ENCODE results near the gene NCAPD3. TPM values are rescaled to one million over a fixed set of nuclear protein-coding genes. Genes with fewer than 3 reads are reported as not detected.

Gene NCAPD3
- total and polyA plus RNA-seq, 9 of the 15 experiments (the other 6 are each of a cell fraction or from before 2014, with no cell fraction given) = 23.6 to 80.6 (median 58.6) TPM

DNA sequence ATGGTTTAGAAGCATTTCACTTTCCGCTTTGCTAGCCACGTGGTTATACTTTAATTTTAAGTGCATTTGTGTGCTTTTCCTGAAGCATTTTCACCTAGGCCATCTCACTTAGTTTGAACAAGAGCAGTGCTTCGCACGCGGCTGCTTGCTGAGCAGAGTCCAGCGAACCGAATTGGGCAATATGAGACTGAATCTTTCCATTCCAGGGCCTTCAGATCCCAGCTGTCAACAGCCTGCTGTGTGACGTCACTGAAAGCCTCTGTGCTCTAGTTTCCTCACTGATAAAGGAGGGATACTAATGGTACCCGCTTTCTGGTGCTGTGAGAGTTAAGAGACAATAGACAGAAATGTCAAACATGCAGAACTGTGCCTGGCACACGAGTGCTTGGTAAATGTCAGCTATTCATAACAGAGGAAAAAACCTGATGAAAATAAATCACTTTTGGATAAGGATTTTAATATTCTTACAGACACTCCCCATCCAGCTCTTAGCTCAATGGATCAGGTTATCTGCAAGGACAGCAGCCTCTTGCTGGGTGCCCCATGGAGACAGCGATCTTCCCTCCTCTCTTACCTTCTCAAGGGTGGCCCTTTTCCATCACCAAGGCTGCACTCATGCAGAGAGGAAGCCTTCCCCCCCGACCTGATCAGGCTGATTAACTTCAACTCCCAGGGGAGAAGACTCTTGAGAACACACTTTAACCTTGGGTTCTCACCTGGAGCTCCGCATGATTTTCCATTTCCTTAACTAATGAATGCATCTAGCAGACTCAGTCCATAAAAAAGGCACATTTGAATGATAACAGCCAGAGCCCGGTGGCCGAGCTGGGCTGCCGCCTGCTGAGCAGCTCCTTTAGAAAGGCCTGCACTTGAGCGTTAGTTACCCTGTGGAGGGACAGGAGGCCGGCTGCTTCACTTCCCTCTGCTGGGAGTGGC, 48.9 kb upstream of the NCAPD3 start (continued):
- TF ChIP-seq THRAP3 (IDR thresholded peaks at IDR 0.05; ENCODE audit: borderline replicate concordance) = no peak
- no peak for TF ChIP-seq ZNF232 (CRISPR knock-in tag; IDR thresholded peaks at IDR 0.05)
- TF ChIP-seq PBX2 (CRISPR knock-in tag; IDR thresholded peaks at IDR 0.05; ENCODE audit: low read depth) = no peak
- TF ChIP-seq PBX2 (tag; conservative IDR thresholded peaks at IDR 0.05; ENCODE audit: low read depth) = 0 out of 2 replicates have a peak, but pooled peaks have one; percentile 29
- TF ChIP-seq ATF7 (IDR thresholded peaks at IDR 0.05) = peak; percentile 79; the same call in 1 of the 2 replicates
- no peak for TF ChIP-seq EZH2 (IDR thresholded peaks at IDR 0.05; ENCODE audit: borderline replicate concordance, low read depth, low read length)
- TF ChIP-seq, protein P1, sequence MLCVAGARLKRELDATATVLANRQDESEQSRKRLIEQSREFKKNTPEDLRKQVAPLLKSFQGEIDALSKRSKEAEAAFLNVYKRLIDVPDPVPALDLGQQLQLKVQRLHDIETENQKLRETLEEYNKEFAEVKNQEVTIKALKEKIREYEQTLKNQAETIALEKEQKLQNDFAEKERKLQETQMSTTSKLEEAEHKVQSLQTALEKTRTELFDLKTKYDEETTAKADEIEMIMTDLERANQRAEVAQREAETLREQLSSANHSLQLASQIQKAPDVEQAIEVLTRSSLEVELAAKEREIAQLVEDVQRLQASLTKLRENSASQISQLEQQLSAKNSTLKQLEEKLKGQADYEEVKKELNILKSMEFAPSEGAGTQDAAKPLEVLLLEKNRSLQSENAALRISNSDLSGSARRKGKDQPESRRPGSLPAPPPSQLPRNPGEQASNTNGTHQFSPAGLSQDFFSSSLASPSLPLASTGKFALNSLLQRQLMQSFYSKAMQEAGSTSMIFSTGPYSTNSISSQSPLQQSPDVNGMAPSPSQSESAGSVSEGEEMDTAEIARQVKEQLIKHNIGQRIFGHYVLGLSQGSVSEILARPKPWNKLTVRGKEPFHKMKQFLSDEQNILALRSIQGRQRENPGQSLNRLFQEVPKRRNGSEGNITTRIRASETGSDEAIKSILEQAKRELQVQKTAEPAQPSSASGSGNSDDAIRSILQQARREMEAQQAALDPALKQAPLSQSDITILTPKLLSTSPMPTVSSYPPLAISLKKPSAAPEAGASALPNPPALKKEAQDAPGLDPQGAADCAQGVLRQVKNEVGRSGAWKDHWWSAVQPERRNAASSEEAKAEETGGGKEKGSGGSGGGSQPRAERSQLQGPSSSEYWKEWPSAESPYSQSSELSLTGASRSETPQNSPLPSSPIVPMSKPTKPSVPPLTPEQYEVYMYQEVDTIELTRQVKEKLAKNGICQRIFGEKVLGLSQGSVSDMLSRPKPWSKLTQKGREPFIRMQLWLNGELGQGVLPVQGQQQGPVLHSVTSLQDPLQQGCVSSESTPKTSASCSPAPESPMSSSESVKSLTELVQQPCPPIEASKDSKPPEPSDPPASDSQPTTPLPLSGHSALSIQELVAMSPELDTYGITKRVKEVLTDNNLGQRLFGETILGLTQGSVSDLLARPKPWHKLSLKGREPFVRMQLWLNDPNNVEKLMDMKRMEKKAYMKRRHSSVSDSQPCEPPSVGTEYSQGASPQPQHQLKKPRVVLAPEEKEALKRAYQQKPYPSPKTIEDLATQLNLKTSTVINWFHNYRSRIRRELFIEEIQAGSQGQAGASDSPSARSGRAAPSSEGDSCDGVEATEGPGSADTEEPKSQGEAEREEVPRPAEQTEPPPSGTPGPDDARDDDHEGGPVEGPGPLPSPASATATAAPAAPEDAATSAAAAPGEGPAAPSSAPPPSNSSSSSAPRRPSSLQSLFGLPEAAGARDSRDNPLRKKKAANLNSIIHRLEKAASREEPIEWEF (CRISPR knock-in tag; IDR thresholded peaks at IDR 0.05) = no peak
- no peak for TF ChIP-seq STAT5A (IDR thresholded peaks at IDR 0.05; ENCODE audit: borderline replicate concordance, low read length)
